HCT116 (cell line): ENCODE measurements around the gene MAPKAP1. TPM values are rescaled to one million over a fixed set of nuclear protein-coding genes. Genes with fewer than 3 reads are reported as not detected.

Source experiments
- ATAC-seq: fragments of 200-7000 bp; cut with Tn5 transposase; 2 replicates; pipeline ENCODE4 v1.9.1; 2020; ENCODE audit warnings: mild to moderate bottlenecking, moderate library complexity
- BruUV-seq: library from RNA; stranded (reverse); fragments of 400-500 nt; replicated peaks from 2 replicates; lab custom pipeline; 2021; lab: Mats Ljungman, UMichigan
- CTCF ChIA-PET: fragments of 300-600 bp; sonication (Branson Sonifier 250); formaldehyde crosslinking; loops from one replicate; lab custom pipeline; 2021; ENCODE audit warnings: antibody characterized with exemption; lab: Charles Lee
- POLR2A ChIA-PET: fragments of 300-600, 350-600 bp; sonication (Branson Sonifier 250); formaldehyde crosslinking; loops from one replicate; lab custom pipeline; 2021; ENCODE audit warnings: antibody characterized with exemption; lab: Charles Lee
- RAD21 ChIA-PET, 2 experiments: fragments of 300-600 bp; sonication (Branson Sonifier 250); formaldehyde crosslinking; loops; one replicate each; lab custom pipeline; 2023; ENCODE audit warnings: low total read pairs in 2 of 2; ENCODE audit not compliant: uncharacterized antibody in 2 of 2, unreplicated experiment in 2 of 2, low non-redundant PET in 1 of 2; lab: Charles Lee
- DNase-seq: peaks from one replicate; pipeline ENCODE4 v3.0.0-alpha.2; 2010; ENCODE audit warnings: low read depth, low spot score
- H2AFZ ChIP-seq: fragments of 200-600 bp; shearing (Covaris generic), sonication (generic); 2 replicates; pipeline ENCODE4 v1.6.1; 2017; ENCODE audit warnings: low read depth, mixed run types, mixed read lengths, antibody characterized with exemption, low read length; ENCODE audit not compliant: poor library complexity, severe bottlenecking
- H3K27ac ChIP-seq: 2 replicates; pipeline ENCODE4 v1.5.1; 2012; ENCODE audit warnings: low read depth, low read length
- H3K27me3 ChIP-seq: fragments of 200-600 bp; sonication (generic); 2 replicates; pipeline ENCODE4 v1.6.1; 2016; ENCODE audit warnings: mixed run types, low read length, mixed read lengths; ENCODE audit not compliant: insufficient read depth
- H3K36me3 ChIP-seq, 2 experiments: fragments of 200-500 bp in 1 of 2; fragments of 200-600 bp in 1 of 2; sonication (Bioruptor generic) in 1 of 2; sonication (generic) in 1 of 2; 2 replicates each; pipeline versions ENCODE4 v1.5.1 to v1.6.1; 2014 to 2016; ENCODE audit warnings: low read length in 2 of 2, inconsistent platforms in 1 of 2, mixed read lengths in 1 of 2, mixed run types in 1 of 2; ENCODE audit not compliant: insufficient read depth in 2 of 2, control insufficient read depth in 1 of 2
- H3K4me1 ChIP-seq, 2 experiments: fragments of 200-600 bp in 1 of 2; sonication (generic) in 1 of 2; 2 replicates each; pipeline versions ENCODE4 v1.5.1 to v1.6.1; 2012 to 2017; ENCODE audit warnings: low read length in 2 of 2, inconsistent platforms in 1 of 2, mild to moderate bottlenecking in 1 of 2, mixed read lengths in 1 of 2, mixed run types in 1 of 2, moderate library complexity in 1 of 2; ENCODE audit not compliant: insufficient read depth in 2 of 2, control insufficient read depth in 1 of 2
- H3K4me2 ChIP-seq: fragments of 200-600 bp; sonication (generic); 2 replicates; pipeline ENCODE4 v1.6.1; 2017; ENCODE audit warnings: mixed run types, low read length, mixed read lengths
- H3K4me3 ChIP-seq, 2 experiments: fragments of 200-600 bp in 1 of 2; sonication (generic) in 1 of 2; replicated peaks in 1 of 2; 2 replicates each; pipeline ENCODE4 v1.5.1; 2011 to 2016; ENCODE audit warnings: low read length in 2 of 2, control low read depth in 1 of 2, low read depth in 1 of 2, mild to moderate bottlenecking in 1 of 2, mixed read lengths in 1 of 2, mixed run types in 1 of 2
- H3K79me2 ChIP-seq: fragments of 200-600 bp; sonication (generic); 2 replicates; pipeline ENCODE4 v1.6.1; 2017; ENCODE audit warnings: mild to moderate bottlenecking, mixed run types, low read length, moderate library complexity, mixed read lengths; ENCODE audit not compliant: insufficient read depth
- H3K9ac ChIP-seq: fragments of 200-600 bp; sonication (generic); 2 replicates; pipeline ENCODE4 v1.6.1; 2016; ENCODE audit warnings: low read length, mixed read lengths
- H3K9me2 ChIP-seq: fragments of 200-600 bp; sonication (generic), shearing (Covaris generic); 2 replicates; pipeline ENCODE4 v1.6.1; 2017; ENCODE audit warnings: mixed run types, mild to moderate bottlenecking, moderate library complexity; ENCODE audit not compliant: insufficient read depth
- H3K9me3 ChIP-seq, 2 experiments: fragments of 200-500 bp in 1 of 2; fragments of 200-600 bp in 1 of 2; sonication (Bioruptor generic) in 1 of 2; sonication (generic) in 1 of 2; 2 replicates each; pipeline ENCODE4 v1.6.1; 2014 to 2017; ENCODE audit warnings: low read length in 2 of 2, mixed read lengths in 2 of 2, inconsistent platforms in 1 of 2, low read depth in 1 of 2, mild to moderate bottlenecking in 1 of 2, mixed run types in 1 of 2, moderate library complexity in 1 of 2; ENCODE audit not compliant: control insufficient read depth in 1 of 2, insufficient read depth in 1 of 2
- H4K20me1 ChIP-seq: fragments of 200-600 bp; sonication (generic), shearing (Covaris generic); 2 replicates; pipeline ENCODE4 v1.6.1; 2017; ENCODE audit warnings: mixed run types, mild to moderate bottlenecking, moderate library complexity; ENCODE audit not compliant: insufficient read depth
- CBX3 ChIP-seq: IDR thresholded peaks from 2 replicates; pipeline ENCODE4 v1.6.1; 2012; ENCODE audit warnings: low read depth
- EGR1 ChIP-seq: IDR thresholded peaks from 2 replicates; pipeline ENCODE4 v1.6.1; 2012; ENCODE audit warnings: low read depth
- ELF1 ChIP-seq: IDR thresholded peaks from 2 replicates; pipeline ENCODE4 v1.6.1; 2012; ENCODE audit warnings: low read depth, borderline replicate concordance
- EZH2 ChIP-seq: fragments of 200-600 bp; sonication (generic); IDR thresholded peaks from 2 replicates; pipeline ENCODE4 v1.6.1; 2017; ENCODE audit warnings: antibody characterized with exemption, mixed run types
- FOSL1 ChIP-seq: IDR thresholded peaks from 2 replicates; pipeline ENCODE4 v1.6.1; 2012; ENCODE audit warnings: low read depth
- MAX ChIP-seq: IDR thresholded peaks from 2 replicates; pipeline ENCODE4 v1.6.1; 2012
- POLR2AphosphoS5 ChIP-seq: IDR thresholded peaks from 2 replicates; pipeline ENCODE4 v1.6.1; 2011; ENCODE audit warnings: mild to moderate bottlenecking, low read depth, low read length, moderate library complexity
- RAD21 ChIP-seq: IDR thresholded peaks from 2 replicates; pipeline ENCODE4 v1.6.1; 2012; ENCODE audit warnings: low read depth, mild to moderate bottlenecking
- REST ChIP-seq: IDR thresholded peaks from 2 replicates; pipeline ENCODE4 v1.6.1; 2012; ENCODE audit warnings: low read depth
- SIN3A ChIP-seq: IDR thresholded peaks from 2 replicates; pipeline ENCODE4 v1.6.1; 2012; ENCODE audit warnings: low read depth
- SP1 ChIP-seq: IDR thresholded peaks from 2 replicates; pipeline ENCODE4 v1.6.1; 2012; ENCODE audit warnings: low read depth
- SRF ChIP-seq: IDR thresholded peaks from 2 replicates; pipeline ENCODE4 v1.6.1; 2012; ENCODE audit warnings: low read depth
- YY1 ChIP-seq: IDR thresholded peaks from 2 replicates; pipeline ENCODE4 v1.6.1; 2011; ENCODE audit warnings: low read length, low read depth, moderate library complexity, mild to moderate bottlenecking; ENCODE audit not compliant: insufficient replicate concordance; ENCODE audit errors: extremely low read depth
- ZBTB33 ChIP-seq: IDR thresholded peaks from 2 replicates; pipeline ENCODE4 v1.6.1; 2011; ENCODE audit warnings: mild to moderate bottlenecking, low read length, moderate library complexity; ENCODE audit not compliant: insufficient replicate concordance; ENCODE audit errors: extremely low read depth
- ZFX ChIP-seq: fragments of 450-650 bp; IDR thresholded peaks from 2 replicates; pipeline ENCODE4 v1.6.1; 2017
- ZNF274 ChIP-seq: fragments of 200-500 bp; sonication (Bioruptor generic); IDR thresholded peaks from 2 replicates; pipeline ENCODE4 v1.6.1; 2014; ENCODE audit warnings: mild to moderate bottlenecking, low read depth, low read length, inconsistent platforms
- intact Hi-C: fragments of 100-400 bp; cut with micrococcal nuclease; formaldehyde crosslinking; loops from 2 replicates; pipeline ENCODE4 v1.10.0; 2022
- total RNA-seq: library from RNA; stranded (reverse); gene quantifications from one replicate; pipeline ENCODE4 v1.2.1, GENCODE V29; 2021; ENCODE audit not compliant: unreplicated experiment

The MAPKAP1 gene
- total RNA-seq, 1 experiment from 2014 or later, result 72.5 TPM

DNA sequence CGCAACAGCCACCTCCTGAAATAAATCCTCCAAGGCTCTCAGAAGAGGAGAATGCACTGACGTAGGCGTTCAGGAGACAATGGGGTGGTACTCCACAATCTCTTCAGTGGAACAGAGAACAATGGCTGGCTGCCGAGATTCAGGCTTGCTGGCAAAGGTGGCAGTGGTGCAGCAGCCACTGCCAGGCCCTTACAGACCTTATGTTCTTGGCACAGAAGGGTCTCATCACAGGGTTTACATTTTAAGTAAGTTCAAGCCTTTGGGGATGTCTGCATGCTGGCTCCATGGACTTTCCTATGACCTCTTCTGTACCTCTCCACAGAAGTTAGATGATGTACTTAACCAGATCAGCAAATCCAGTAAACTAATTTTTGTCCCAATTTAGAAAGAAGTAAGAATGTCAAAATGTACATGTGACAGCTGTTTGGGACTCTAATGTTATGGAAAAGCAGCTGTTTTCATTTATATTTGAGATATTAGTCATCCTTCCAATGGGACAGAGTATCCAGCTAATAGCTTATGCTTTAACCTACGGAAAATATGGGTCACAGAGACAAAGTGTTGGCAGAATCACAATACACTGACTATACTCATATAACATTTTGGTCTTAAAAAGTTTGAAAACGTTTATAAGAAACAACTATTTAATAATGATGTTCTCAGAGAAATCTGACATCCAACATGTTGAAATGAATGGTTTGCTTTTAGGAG, 180.9 kb downstream of the MAPKAP1 start (continued):
- TF ChIP-seq ZNF274 (no peak), EGR1 (no peak), SRF (no peak), YY1 (no peak)

DNA sequence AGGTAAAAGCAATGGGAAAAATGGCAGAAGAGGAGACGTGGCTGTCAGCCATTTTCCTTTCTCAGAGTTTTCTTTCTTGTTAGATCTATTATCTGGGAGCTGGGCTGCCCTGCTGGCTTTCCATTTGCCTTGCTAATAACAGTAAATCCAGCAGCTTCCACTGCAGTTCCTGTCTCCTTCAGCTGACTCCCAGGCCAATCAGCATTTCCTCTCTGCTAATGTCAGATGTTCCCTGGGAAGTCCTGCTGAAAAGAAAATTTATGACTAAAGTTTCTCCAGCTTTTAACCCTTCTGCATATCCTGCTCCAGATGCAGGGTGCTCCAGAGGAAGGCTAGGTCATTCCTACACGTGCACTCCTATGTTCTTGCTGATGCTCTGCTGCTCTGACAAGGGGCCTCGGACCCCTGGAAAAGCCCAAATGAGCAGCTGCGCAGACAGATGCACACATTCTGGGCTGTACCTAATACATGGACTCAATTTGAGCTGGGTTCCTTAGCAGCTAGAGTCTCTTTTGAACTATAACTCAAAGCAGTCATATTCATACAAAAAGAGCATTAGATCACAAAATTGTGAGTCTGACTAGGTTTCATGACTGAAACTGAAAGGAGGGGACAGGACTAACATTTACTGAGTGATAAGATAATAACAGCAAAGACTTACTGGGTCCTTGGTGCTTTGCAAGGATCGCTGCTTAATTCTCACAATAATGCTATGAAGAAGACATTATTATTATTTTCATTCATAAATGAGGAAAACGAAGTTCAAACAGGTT, 182.2 kb downstream of the MAPKAP1 start:
- ChIA-PET CTCF (no interaction called here), POLR2A (no interaction called here), RAD21 (no interaction called here)
- Histone ChIP-seq H4K20me1 (no peaks in the 10 kb centered on the region), H3K4me3 (no peak overlapping the region), H2AFZ (no peak overlapping the region), H3K9me3 (no peaks in the 10 kb centered on the region), H3K4me2 (no peak overlapping the region), H3K36me3 (no peaks in the 10 kb centered on the region), H3K9ac (no peak overlapping the region), H3K79me2 (no peaks in the 10 kb centered on the region), H3K27me3 (no peaks in the 10 kb centered on the region), H3K9me2 (no peaks in the 10 kb centered on the region), H3K4me1 (peaks cover 7 to 32% of the 10 kb centered on the region in 2 experiments), H3K27ac (no peak overlapping the region)
- TF ChIP-seq REST, result no peak
- TF ChIP-seq ELF1, result no peak
- no peak for TF ChIP-seq ZNF274
- TF ChIP-seq RAD21, result no peak
- TF ChIP-seq SIN3A, result no peak
- no peak for TF ChIP-seq FOSL1
- no peak for TF ChIP-seq EZH2
- no peak for TF ChIP-seq MAX
- no peak for TF ChIP-seq SP1
- TF ChIP-seq POLR2AphosphoS5, result no peak
- no peak for TF ChIP-seq ZFX
- TF ChIP-seq SRF, result no peak
- TF ChIP-seq CBX3, result no peak
- no peak for TF ChIP-seq ZBTB33
- no peak for DNase-seq
- no TSS peak for BruUV-seq
- ATAC-seq, result no peak
- intact Hi-C loops, result no loop called here
